Activated CD4-positive, CD25-positive, alpha-beta regulatory T cell treated with anti-CD3 and anti-CD28 coated beads, Interleukin-2, amount 50 U/mL, for 16 hours (primary cell): ENCODE results near the gene TMA7.
A peak's percentile ranks its signal among the peaks of the same experiment; 100 is the strongest.
"Not testable (repeated sequence)": the region's sequence is repeated elsewhere in the genome, so short reads cannot be mapped to it uniquely, and the experiment has no call there.

Experiments used
- DNase-seq: peaks from one replicate; pipeline ENCODE4 v3.0.0-alpha.2; 2020; ENCODE audit warnings: low read depth, low spot score

TMA7 gene

DNA sequence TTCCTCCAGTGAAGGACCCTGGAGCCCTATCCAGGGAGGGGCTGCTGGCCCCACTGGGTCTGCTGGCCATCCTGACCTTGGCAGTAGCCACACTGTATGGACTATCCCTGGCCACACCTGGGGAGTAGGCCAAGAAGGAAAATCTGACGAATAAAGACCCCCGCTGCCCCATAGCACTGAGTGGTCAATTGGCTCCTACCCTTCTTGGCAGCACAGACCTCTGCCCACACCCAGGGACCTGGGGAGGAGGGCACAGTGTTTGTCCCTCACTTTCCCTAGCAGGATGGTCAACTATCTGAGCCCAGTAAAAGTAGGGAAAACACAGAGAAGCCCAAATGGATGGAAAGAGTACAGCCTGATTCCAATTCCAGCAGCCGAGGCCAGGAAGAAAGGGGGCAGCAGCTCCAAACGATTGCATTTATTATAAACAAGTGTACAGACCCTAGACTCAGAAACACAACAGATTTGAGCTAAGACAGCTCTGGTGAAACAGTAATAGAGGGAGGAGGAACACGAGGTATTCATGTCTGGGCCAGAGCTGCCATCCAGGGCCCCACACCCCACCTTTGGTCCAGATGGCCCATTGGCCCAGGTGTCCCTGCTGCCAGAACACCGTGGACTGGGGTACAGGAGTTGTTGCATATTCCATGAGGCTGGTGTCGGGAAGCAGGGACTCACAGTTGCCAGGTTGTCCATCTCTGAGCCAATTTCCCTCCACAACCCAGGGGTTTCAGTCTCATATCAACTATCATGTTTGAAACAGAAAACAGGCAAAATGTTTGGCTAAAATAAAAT is 27.6 kb downstream of the TMA7 start:
- DNase-seq, result no peak

DNA sequence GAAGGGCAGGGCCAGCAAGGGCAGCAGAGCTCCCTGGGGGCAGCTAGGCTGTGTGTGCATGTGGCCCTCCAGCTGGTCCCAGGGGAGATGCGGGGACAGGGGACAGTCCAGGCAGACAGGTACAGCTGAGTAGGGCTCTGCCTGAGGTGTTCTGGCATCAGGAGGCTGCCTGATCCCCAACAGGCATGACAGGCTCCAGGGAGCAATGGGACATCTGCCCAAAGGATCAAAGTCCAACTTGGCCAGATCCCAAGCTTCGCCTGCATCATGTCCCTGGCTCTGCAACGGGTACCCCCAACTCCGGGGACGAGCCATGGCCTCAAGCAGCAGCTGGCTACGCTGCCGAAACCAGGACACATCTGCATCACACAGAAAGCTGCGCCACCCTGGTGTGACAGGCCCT is 28.3 kb downstream of the TMA7 start:
- no peak for DNase-seq

DNA sequence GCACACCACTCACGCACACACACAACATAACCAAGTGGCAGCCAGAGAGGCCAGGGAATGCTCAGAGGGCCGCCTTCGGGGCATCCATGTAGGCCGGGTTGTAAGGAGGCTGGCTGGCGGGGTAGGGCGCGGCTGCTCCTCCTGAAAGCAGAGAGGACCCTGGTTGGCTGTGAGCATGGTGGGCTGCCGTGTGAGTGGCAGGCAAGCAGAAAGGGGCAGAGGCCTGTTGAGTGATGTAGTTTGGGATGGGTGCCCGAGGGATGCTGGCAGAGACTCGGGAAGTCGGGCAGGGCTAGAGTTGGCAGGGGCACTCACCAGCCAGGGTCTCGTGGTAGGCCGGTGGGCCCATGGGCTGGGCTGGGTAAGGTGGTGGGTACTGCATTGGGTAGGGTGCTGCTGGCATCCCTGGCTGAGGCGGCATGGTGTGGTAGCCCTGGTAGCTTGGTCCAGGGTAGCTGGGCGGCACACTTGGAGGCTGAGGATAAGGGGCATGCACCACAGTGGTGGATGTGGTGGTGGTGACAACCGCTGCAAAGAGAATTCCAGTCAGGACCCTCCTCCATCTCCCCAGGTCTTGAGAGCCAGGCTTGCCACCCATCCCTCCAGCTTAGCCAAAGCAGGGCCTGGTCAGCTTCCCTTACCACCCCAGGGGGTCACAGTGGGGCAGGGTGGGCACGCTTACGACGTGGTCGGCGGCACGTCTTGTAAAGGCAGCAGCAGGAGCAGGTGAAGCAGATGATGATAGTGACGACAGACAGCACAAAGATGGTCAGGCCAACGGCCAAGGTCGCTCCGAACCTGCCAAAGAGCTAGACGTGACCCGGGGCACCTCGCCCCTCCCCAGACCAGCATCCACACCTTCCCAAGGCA is 29.2 kb downstream of the TMA7 start:
- DNase-seq, result no peak

DNA sequence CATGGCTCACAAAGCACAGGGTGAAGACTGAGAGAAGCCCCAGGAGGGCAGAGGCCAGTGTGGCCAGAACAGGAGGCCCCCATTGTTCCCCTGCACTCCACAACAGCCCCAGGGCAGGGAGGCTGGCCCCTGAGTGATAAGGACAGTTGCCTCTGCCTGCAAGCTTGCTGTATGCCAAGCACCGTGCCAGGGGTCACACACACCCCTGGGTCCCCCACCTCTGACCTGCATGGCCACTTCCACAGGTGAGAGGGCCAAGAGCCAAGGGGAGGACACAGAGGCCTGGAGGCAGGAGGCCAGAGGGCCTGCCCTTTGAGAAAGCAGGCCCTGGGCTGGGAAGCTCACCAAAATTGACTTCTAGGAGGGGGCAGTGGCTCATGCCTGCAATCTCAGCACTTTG is 30.2 kb downstream of the TMA7 start:
- no peak for DNase-seq

DNA sequence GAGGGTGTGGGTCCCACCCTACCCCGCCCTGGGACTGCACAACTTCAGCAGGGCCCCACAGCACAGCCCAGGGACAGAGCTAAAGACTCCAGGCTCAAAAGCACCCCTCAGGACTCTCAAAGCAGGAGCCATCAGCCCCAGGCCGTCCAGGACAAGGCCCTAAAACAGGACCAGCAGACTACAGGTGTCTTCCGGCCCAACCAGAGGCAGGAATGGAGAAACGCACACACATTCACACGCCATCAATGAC is 32.5 kb downstream of the TMA7 start:
- DNase-seq, result no peak

DNA sequence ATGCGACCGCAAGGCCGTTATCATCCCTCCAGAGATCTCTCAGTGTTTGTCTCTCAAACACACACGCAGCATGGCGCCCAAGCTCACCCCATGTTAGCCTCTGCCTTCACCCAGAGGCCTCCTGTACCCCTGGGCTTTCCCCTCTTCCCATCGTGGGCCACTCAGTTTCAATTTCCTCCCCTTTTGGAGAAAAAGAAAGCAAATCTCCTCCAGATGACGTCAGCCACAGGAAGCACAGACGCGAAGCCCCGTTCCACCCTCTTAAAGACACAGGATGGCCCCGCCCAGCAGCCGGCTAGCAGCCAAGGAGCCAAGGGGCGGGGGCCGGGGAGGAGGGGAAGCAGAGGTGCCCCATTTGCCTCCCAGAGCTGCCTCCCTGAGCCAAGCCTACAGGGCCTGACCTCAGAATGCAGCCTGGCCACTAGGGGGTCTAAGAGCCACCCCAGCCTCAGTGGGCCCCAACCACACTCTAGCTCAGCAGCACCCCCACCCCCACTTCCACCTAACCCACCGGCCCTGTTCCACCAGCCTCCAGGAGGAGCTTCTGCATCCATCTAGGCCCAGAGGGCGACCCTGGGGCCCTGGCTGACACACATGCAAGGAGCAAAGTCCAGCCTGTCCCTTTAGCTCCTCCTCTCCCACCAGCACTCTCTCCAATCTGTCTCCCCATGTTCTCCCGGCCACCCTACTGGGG is 33.0 kb downstream of the TMA7 start:
- DNase-seq, result peak; percentile 88

DNA sequence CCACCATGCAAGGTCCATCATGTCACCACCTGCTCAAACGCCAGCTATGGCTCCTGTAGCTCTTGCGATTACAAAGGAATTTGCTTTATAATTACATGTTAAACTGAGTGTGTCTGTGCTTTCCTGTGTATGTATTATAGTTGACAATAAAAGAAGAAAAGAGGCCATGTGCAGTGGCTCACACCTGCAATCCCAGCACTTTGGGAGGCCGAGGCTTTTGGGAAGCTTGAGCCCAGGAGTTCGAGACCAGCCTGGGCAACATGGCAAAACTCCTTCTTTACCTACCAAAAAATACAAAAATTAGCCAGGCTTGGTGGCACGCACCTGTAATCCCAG is 33.5 kb downstream of the TMA7 start:
- no peak for DNase-seq

DNA sequence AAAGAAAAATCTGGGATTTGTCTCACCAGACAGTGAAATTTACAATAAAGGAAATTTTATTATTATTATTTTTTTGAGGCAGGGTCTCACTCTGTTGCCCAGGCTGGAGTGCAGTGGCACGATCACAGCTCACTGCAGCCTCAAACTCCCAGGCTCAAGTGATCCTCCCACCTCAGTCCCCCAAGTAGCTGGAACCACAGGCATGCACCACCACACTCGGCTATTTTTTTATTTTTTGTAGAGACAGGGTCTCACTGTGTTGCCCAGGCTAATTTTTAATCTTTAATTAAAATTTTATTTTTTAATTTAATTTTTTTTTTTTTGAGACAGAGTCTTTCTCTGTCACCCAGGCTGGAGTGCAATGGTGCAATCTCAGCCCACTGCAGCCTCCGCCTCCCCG is 34.0 kb downstream of the TMA7 start:
- DNase-seq, result not testable (repeated sequence)

DNA sequence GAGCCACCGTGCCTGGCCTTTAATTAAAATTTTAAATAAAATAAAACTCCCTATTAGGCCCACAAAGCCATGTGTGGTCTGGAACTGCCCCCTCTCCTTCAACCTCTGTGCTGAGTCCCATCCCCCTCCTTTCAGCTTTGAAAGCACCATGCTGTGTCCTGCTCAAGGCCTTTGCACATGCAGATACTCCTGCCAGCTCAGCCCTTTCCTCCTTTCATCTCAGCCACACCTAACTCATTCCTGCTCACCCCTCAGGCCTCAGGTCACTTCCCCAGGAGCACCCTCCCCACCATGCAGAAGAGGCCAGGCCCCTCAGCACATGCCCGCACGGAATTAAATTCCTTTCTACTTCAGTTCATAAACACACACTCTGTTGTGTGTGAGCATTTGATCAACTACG is 34.6 kb downstream of the TMA7 start:
- no peak for DNase-seq

DNA sequence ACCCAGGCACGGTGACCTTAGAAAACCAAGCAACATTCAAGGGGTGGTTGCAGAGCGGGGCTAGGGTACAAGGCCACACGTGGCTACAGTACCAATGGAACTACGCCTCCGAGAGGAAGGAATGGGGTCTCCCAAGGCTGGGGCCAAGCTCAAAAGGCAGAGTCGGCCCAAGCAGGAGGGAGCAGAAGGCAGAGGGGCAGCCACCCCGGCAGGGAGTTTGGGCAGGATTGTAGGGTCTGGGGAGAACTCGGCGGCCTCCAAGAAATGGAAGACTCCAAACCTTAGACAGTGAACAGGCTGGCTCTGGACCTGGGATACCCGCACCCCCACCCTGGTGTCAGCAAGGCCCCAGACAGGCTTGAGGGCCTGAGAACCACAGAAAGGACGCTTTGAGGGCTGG is 35.1 kb downstream of the TMA7 start:
- no peak for DNase-seq

DNA sequence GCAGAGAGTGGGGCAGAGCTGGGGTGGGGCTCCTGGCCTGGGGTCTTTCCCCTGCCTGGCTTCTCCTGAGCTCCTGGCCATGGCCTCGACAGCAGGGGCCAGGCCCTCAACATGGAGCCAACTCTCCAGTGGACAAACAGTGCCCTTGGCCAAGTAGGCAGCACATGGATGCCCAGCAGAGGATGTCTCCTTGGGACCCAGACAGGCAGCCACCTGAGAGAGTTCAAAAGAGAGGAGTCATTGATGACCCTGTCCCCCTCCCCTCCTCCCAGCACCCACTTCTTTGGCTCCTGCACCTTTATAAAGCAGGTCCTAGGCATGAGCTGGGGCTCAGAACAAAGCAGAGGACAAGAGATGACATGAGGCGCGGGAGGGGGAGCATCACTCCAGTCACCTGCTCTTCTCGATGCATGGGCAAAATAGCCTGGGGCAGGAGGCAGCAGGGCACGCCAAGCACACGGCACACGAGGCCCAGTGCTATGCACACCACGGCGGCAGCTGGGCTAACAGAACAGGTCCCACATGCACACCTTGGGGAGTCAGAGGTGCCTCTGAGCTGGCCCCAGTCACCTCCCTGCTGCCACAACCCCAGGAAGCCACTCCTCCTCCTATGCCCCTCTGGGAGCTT is 36.5 kb downstream of the TMA7 start:
- no peak for DNase-seq

DNA sequence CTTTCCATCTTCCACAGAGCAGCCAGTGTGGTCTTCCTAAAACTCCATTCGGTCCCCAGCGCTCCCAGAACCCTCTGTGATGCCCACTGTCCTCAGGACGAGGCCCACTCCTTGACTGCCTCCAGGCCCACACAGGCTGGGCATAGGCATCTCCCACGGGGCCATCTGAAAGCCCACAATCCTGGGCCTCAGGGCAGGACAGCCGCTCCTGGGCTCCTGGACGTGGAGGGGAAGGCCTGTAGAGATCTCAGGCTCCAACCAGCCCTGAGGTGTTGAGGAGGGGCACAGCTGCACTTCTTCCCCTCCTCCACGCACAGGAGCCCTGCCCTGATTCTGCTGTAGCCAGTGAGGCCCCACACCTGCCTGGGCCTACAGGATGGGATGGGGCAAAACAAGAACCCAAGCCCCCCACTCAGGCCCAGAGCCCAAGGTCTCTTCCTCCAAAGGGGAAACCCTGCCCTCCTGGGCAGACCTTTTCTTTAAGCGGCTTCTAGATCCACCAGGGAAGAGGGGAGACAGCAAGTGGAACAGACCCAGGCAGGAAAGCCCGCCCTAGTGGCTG is 38.0 kb downstream of the TMA7 start:
- no peak for DNase-seq

DNA sequence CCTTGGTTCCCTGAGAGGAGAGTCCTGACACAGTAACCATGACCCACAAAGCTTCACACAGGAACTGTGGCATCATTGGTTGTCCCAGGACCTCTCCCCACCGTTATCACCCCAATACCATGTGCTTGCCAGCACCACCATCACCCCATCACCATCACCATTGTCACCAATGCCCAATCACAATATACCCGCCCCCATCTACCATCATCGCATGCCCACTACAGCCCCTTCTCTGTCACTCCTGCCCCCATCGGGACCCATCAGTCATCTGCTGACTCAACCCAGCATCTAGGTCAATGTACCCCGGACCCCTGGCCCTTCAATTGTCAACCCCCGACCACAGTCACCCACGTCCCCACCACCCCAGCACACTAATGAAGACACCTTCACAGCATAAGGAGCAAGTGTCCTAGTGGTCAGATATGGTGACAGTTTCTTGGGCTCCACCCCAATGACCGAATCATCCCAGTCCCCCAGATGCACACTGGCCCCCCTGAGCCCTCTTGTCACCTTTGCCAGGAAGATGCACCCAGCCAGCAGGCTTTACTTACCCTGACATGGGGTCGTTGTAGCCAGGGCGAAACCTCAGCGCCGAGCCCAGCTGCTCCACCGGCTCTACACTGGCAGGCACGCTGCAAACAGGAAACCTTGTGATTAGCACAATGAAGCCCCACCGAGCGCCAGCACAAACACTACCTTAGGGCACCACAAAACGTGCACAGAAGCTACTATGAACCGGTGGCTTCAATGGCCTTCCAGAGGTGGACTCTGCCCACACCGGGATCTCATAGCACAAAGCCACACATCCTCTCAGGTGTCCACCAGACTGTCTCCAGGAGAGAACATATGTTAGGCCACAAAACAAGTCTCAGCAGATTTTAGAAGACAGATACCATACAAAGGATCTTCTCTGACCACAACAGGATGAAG is 38.8 kb downstream of the TMA7 start:
- DNase-seq, result no peak

DNA sequence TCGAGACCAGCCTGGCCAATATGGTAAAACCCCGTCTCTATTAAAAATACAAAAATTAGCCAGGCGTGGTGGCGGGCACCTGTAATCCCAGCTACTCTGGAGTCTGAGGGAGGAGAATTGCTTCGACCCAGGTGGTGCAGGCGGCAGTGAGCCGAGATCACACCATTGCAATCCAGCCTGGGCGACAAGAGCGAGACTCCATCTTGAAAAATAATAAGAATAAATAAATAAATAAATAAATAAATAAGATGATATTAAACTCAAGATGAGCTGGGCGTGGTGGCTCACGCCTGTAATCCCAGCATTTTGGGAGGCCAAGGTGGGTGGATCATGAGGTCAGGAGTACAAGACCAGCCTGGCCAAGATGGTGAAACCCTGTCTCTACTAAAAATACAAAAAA is 40.8 kb downstream of the TMA7 start:
- DNase-seq, result not testable (repeated sequence)

DNA sequence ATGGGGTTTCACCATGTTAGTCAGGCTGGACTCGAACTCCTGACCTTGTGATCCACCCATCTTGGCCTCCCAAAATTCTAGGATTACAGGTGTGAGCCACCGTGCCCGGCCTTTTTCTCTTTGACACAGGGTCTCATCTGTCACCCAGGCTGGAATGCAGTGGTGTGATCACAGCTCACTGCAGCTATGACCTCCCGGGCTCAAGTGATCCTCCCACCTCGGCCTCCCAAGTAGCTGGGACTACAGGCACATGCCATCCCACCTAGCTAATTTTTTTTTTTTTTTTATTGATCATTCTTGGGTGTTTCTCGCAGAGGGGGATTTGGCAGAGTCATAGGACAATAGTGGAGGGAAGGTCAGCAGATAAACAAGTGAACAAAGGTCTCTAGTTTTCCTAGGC is 42.8 kb downstream of the TMA7 start:
- DNase-seq, result not testable (repeated sequence)

DNA sequence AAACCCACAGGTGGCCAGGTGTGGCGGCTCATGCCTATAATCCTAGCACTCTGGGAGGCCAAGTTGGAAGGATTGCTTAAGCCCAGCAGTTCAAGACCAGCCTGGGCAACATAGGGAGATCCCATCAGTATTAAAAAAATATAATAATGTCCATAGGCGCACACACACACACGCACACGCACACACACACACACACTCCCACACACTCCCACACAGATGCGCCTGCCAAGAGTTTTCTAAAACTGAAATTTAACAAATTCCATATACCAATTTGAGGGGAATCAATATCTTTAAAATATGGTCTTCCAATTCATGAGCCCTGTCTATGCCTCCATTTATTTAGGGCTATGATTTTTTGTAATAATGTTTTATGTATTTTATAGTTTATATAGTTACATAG is 46.9 kb downstream of the TMA7 start:
- DNase-seq, result no peak

DNA sequence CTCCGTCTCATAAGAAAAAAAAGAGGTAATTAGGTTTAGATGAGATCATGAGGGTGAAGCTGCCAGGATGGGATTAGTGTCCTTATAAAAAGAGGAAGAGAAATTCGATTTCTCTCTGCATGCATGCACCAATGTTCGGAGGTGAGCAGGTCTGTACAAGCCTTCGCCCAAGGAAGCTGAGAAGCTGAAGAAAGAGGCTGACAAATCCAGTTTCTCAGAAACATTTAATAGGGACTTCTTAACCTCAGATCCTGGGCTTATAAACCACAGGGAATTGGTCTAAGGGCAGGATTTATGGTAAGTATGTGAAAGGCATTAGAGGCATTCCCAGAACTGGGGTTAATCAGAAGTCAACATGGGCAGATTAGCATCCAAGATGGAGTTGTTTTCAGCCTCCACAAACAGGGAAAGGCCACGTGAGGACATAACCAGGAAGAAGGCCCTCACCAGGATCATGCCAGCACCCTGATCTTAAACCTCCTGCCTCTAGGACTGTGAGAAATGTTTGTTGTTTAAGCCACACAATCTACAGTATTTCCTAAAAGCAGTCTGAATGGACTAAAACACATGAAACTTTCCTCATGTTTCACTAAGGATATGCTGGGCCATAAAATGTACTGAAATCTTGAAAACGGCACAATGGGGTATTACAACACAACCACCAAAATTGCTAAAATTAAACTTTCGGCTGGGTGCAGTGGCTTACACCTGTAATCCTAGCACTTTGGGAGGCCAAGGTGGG is 52.6 kb downstream of the TMA7 start:
- DNase-seq, result no peak

DNA sequence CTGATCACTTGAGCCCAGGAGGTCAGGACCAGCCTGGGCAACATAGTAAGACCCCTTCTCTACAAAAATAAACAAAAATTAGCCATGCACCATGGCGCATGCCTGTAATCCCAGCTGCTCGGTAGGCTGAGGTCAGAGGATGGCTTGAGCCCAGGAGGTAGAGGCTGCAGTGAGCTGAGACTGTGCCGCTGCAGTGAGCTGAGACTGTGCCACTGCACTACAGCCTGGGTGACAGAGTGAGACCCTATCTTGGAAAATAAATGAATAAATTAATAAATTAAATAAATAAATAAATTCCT is 53.1 kb downstream of the TMA7 start:
- no peak for DNase-seq
